A673 (cell line): ENCODE measurements around the gene GALK1.

Experiments used
- CTCF ChIP-seq: fragments of 300-800, 200-600 bp; sonication (generic); conservative IDR thresholded peaks from 2 replicates; pipeline ENCODE4 v1.5.1; 2017; ENCODE audit warnings: low read depth, mild to moderate bottlenecking, antibody characterized with exemption, low read length, moderate library complexity, mixed read lengths
- EZH2 ChIP-seq: fragments of 200-600 bp; sonication (generic); IDR thresholded peaks from 2 replicates; pipeline ENCODE4 v1.6.1; 2017; ENCODE audit warnings: borderline replicate concordance, low read depth, mild to moderate bottlenecking, mixed read lengths, antibody characterized with exemption, low read length; ENCODE audit not compliant: poor library complexity, severe bottlenecking

- no peak for TF ChIP-seq EZH2
- TF ChIP-seq CTCF: no peak
These were observed 30.2 kb downstream of the GALK1 start for GRCh38 chr17:75734674-75735294.
